ENCODE data around the gene BCL2A1. TPM values are rescaled to one million over a fixed set of nuclear protein-coding genes. Genes with fewer than 3 reads are reported as not detected.

BCL2A1 gene
- polyA plus RNA-seq, 6 donors from 2014 or later = 30.9 to 58.4 (median 44.4) TPM

Other genes starting within 250 kb of the BCL2A1 start
- 100 to 1,000 TPM in 1 of 6 donors, 10 to 100 TPM in 5; 60.0 to 107 (median 76.3) TPM for gene MTHFS, start 74.2 kb downstream of the BCL2A1 start, polyA plus RNA-seq (ENCODE audit: low read depth in 6 of 6)
- 100 to 1,000 TPM; 106 to 189 (median 148) TPM for gene ZFAND6, start 88.5 kb upstream of the BCL2A1 start, polyA plus RNA-seq (ENCODE audit: low read depth in 6 of 6)
- 1 to 10 TPM in 2 of 6 donors, under 1 TPM in 3, not detected in 1; 0.58 to 1.7 (median 0.97) TPM for gene FAH, start 181.8 kb upstream of the BCL2A1 start, polyA plus RNA-seq (ENCODE audit: low read depth in 6 of 6)